SK-N-SH treated with all-trans-retinoic acid at 6 μM for 48 hours (cell line): ENCODE results near the gene HMGCS1.

Experiments
- ATAC-seq: fragments of 200-7000 bp; cut with Tn5 transposase; 3 replicates; pipeline ENCODE4 v1.9.1; 2020; ENCODE audit warnings: mild to moderate bottlenecking, moderate library complexity
- ARNTL ChIP-seq: fragments of 450-650 bp; formaldehyde crosslinking; IDR thresholded peaks from 2 replicates; pipeline ENCODE4 v1.5.0; 2020; ENCODE audit warnings: low read depth, mild to moderate bottlenecking, moderate library complexity, borderline replicate concordance
- BACH2 ChIP-seq: fragments of 250-450 bp; sonication (Bioruptor Pico); IDR thresholded peaks from 2 replicates; pipeline ENCODE4 v1.9.0; 2021; ENCODE audit warnings: mild to moderate bottlenecking, borderline replicate concordance
- ESRRG ChIP-seq: fragments of 250-450 bp; sonication (Bioruptor Pico); IDR thresholded peaks from 2 replicates; pipeline ENCODE4 v1.6.1; 2021; ENCODE audit warnings: mild to moderate bottlenecking
- GLIS3 ChIP-seq: fragments of 250-450 bp; sonication (Bioruptor Pico); IDR thresholded peaks from 2 replicates; pipeline ENCODE4 v1.5.0; 2020; ENCODE audit warnings: mild to moderate bottlenecking, moderate library complexity
- OSR1 ChIP-seq: fragments of 250-450 bp; sonication (Bioruptor Pico); IDR thresholded peaks from 2 replicates; pipeline ENCODE4 v1.8.0; 2022; ENCODE audit warnings: moderate library complexity, mild to moderate bottlenecking, inconsistent platforms
- PATZ1 ChIP-seq: fragments of 250-450 bp; sonication (Bioruptor Pico); IDR thresholded peaks from 2 replicates; pipeline ENCODE4 v1.8.0; 2020; ENCODE audit warnings: mild to moderate bottlenecking, moderate library complexity, borderline replicate concordance
- RARB ChIP-seq: fragments of 250-450 bp; sonication (Bioruptor Pico); IDR thresholded peaks from 2 replicates; pipeline ENCODE4 v1.8.0; 2021; ENCODE audit warnings: mild to moderate bottlenecking, moderate library complexity
- SNAI2 ChIP-seq: fragments of 250-450 bp; sonication (Bioruptor Pico); IDR thresholded peaks from 2 replicates; pipeline ENCODE4 v1.5.0; 2020; ENCODE audit warnings: mild to moderate bottlenecking, moderate library complexity
- TCF4 ChIP-seq: fragments of 250-450 bp; sonication (Bioruptor Pico); IDR thresholded peaks from 2 replicates; pipeline ENCODE4 v1.8.0; 2021; ENCODE audit warnings: mild to moderate bottlenecking, moderate library complexity, borderline replicate concordance
- ZC3H10 ChIP-seq: fragments of 250-450 bp; sonication (Bioruptor Pico); IDR thresholded peaks from 2 replicates; pipeline ENCODE4 v1.5.1; 2021; ENCODE audit warnings: mild to moderate bottlenecking, moderate library complexity
- ZFP3 ChIP-seq: fragments of 250-450 bp; sonication (Bioruptor Pico); IDR thresholded peaks from 2 replicates; pipeline ENCODE4 v1.5.0; 2020; ENCODE audit warnings: mild to moderate bottlenecking, moderate library complexity
- ZFP30 ChIP-seq: fragments of 450-650 bp; formaldehyde crosslinking; IDR thresholded peaks from 2 replicates; pipeline ENCODE4 v1.5.0; 2022; ENCODE audit warnings: mild to moderate bottlenecking, moderate library complexity
- ZNF70 ChIP-seq: fragments of 450-650 bp; formaldehyde crosslinking; IDR thresholded peaks from 2 replicates; pipeline ENCODE4 v1.5.0; 2020; ENCODE audit warnings: mild to moderate bottlenecking, moderate library complexity
- ZNF8 ChIP-seq: fragments of 450-650 bp; formaldehyde crosslinking; IDR thresholded peaks from 2 replicates; pipeline ENCODE4 v1.5.0; 2020; ENCODE audit warnings: mild to moderate bottlenecking, moderate library complexity
- TF ChIP-seq, protein P1 (sequence below): fragments of 250-450 bp; sonication (Bioruptor Pico); IDR thresholded peaks from 2 replicates; pipeline ENCODE4 v1.5.1; 2020; ENCODE audit warnings: low read depth, mild to moderate bottlenecking, moderate library complexity
- TF ChIP-seq, protein P2 (sequence below): fragments of 250-450 bp; sonication (Bioruptor Pico); IDR thresholded peaks from 2 replicates; pipeline ENCODE4 v1.5.0; 2020; ENCODE audit warnings: mild to moderate bottlenecking, moderate library complexity
- TF ChIP-seq, protein P3 (sequence below): fragments of 250-450 bp; sonication (Bioruptor Pico); IDR thresholded peaks from 2 replicates; pipeline ENCODE4 v1.5.1; 2021; ENCODE audit warnings: mild to moderate bottlenecking, moderate library complexity
- TF ChIP-seq, protein P4 (sequence below): fragments of 250-450 bp; sonication (Bioruptor Pico); IDR thresholded peaks from 2 replicates; pipeline ENCODE4 v1.8.0; 2021; ENCODE audit warnings: low read depth, mild to moderate bottlenecking, moderate library complexity, borderline replicate concordance

The HMGCS1 gene

DNA sequence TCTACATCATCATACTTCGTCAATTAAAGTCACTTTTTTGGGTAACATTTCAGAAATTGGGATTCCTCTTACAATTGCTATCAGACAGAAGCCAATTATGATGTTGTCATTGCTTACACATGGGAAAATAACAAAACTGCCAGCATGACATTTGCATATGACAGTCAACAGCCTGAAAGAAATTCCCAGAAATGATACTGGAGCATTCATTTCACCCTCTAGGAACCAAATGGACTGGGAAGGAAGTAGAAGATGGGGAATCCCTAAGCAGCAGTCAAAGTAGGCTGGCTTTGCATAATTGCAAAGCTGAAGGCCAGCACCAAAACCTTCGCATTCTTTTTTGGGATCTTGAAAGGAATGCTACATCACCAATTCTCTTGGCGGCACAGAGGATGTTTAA lies 10.7 kb downstream of the HMGCS1 start:
- TF ChIP-seq OSR1 (CRISPR knock-in tag) (no peak), ESRRG (no peak), ZNF8 (CRISPR knock-in tag) (no peak), TCF4 (CRISPR knock-in tag) (no peak), ARNTL (CRISPR knock-in tag) (no peak), BACH2 (CRISPR knock-in tag) (no peak), GLIS3 (no peak)
- TF ChIP-seq, protein P1, sequence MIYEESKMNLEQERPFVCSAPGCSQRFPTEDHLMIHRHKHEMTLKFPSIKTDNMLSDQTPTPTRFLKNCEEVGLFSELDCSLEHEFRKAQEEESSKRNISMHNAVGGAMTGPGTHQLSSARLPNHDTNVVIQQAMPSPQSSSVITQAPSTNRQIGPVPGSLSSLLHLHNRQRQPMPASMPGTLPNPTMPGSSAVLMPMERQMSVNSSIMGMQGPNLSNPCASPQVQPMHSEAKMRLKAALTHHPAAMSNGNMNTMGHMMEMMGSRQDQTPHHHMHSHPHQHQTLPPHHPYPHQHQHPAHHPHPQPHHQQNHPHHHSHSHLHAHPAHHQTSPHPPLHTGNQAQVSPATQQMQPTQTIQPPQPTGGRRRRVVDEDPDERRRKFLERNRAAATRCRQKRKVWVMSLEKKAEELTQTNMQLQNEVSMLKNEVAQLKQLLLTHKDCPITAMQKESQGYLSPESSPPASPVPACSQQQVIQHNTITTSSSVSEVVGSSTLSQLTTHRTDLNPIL: no peak
- ATAC-seq: no peak

DNA sequence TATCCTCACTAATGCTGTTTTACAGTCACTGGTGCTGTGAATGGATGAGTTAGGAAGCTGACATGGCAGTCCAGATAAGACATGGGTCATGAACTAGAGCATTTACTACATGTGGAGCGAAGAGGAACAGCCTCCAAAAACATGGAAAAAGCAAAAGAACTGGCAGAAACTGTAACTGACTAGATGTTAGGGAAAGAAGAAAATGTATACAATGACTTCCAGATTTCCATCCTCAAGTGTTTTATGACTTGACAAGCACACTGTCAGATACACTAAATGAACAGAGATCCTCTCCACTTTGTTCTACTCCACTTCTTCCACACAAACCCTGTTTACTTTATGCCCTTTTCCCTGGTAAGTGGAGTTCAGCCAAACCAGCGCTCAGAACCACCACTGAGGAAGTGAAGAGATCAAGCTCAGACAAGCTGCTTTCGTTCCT lies 11.5 kb downstream of the HMGCS1 start:
- TF ChIP-seq ARNTL (CRISPR knock-in tag): no peak
- no peak for TF ChIP-seq RARB (CRISPR knock-in tag)
- TF ChIP-seq, protein P1: no peak
- no peak for TF ChIP-seq BACH2 (CRISPR knock-in tag)
- no peak for TF ChIP-seq PATZ1 (CRISPR knock-in tag)
- TF ChIP-seq, protein P2, sequence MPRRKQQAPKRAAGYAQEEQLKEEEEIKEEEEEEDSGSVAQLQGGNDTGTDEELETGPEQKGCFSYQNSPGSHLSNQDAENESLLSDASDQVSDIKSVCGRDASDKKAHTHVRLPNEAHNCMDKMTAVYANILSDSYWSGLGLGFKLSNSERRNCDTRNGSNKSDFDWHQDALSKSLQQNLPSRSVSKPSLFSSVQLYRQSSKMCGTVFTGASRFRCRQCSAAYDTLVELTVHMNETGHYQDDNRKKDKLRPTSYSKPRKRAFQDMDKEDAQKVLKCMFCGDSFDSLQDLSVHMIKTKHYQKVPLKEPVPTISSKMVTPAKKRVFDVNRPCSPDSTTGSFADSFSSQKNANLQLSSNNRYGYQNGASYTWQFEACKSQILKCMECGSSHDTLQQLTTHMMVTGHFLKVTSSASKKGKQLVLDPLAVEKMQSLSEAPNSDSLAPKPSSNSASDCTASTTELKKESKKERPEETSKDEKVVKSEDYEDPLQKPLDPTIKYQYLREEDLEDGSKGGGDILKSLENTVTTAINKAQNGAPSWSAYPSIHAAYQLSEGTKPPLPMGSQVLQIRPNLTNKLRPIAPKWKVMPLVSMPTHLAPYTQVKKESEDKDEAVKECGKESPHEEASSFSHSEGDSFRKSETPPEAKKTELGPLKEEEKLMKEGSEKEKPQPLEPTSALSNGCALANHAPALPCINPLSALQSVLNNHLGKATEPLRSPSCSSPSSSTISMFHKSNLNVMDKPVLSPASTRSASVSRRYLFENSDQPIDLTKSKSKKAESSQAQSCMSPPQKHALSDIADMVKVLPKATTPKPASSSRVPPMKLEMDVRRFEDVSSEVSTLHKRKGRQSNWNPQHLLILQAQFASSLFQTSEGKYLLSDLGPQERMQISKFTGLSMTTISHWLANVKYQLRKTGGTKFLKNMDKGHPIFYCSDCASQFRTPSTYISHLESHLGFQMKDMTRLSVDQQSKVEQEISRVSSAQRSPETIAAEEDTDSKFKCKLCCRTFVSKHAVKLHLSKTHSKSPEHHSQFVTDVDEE (CRISPR knock-in tag): no peak
- no peak for TF ChIP-seq ESRRG
- TF ChIP-seq, protein P3, sequence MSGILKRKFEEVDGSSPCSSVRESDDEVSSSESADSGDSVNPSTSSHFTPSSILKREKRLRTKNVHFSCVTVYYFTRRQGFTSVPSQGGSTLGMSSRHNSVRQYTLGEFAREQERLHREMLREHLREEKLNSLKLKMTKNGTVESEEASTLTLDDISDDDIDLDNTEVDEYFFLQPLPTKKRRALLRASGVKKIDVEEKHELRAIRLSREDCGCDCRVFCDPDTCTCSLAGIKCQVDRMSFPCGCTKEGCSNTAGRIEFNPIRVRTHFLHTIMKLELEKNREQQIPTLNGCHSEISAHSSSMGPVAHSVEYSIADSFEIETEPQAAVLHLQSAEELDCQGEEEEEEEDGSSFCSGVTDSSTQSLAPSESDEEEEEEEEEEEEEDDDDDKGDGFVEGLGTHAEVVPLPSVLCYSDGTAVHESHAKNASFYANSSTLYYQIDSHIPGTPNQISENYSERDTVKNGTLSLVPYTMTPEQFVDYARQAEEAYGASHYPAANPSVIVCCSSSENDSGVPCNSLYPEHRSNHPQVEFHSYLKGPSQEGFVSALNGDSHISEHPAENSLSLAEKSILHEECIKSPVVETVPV (CRISPR knock-in tag): no peak
- no peak for TF ChIP-seq ZC3H10 (CRISPR knock-in tag)
- no peak for TF ChIP-seq ZFP30 (CRISPR knock-in tag)
- no peak for TF ChIP-seq SNAI2 (CRISPR knock-in tag)
- TF ChIP-seq OSR1 (CRISPR knock-in tag): no peak
- no peak for TF ChIP-seq ZNF70 (CRISPR knock-in tag)
- TF ChIP-seq, protein P4, sequence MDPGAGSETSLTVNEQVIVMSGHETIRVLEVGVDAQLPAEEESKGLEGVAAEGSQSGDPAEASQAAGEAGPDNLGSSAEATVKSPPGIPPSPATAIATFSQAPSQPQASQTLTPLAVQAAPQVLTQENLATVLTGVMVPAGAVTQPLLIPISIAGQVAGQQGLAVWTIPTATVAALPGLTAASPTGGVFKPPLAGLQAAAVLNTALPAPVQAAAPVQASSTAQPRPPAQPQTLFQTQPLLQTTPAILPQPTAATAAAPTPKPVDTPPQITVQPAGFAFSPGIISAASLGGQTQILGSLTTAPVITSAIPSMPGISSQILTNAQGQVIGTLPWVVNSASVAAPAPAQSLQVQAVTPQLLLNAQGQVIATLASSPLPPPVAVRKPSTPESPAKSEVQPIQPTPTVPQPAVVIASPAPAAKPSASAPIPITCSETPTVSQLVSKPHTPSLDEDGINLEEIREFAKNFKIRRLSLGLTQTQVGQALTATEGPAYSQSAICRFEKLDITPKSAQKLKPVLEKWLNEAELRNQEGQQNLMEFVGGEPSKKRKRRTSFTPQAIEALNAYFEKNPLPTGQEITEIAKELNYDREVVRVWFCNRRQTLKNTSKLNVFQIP (CRISPR knock-in tag): no peak
- no peak for ATAC-seq

GRCh38 chr5:43300112-43300511 lies 13.1 kb downstream of the HMGCS1 start:
- TF ChIP-seq ZFP30 (CRISPR knock-in tag) (no peak), GLIS3 (no peak), BACH2 (CRISPR knock-in tag) (no peak), ZFP3 (CRISPR knock-in tag) (no peak), SNAI2 (CRISPR knock-in tag) (no peak)
- TF ChIP-seq, protein P1: no peak
- no peak for ATAC-seq
